Inferior parietal cortex (tissue), 1 donor: Measurements from ENCODE around the gene ZFP69.
"Not testable (repeated sequence)": the region's sequence is repeated elsewhere in the genome, so short reads cannot be mapped to it uniquely, and the experiment has no call there.

Experiments used
- DNase-seq: peaks from one replicate; pipeline ENCODE4 v3.0.0-alpha.2; 2016; ENCODE audit errors: extremely low spot score

Gene ZFP69

GRCh38 chr1:40476924-40477677, at the start of gene ZFP69:
ZFP69 (plus strand) TSS chr1:40477290; CDS start chr1:40479362, 2,072 bp downstream.
- peak; percentile 12 for DNase-seq

- no peak for DNase-seq
Observed at GRCh38 chr1:40431385-40431784, 45.7 kb upstream of the ZFP69 start.

- DNase-seq, result no peak
Observed at GRCh38 chr1:40432644-40433390, 44.3 kb upstream of the ZFP69 start.

- no peak for DNase-seq
Observed at GRCh38 chr1:40435471-40435870, 41.6 kb upstream of the ZFP69 start.

GRCh38 chr1:40435876-40436275, 41.2 kb upstream of the ZFP69 start:
- DNase-seq, result no peak

- peak; percentile 68 for DNase-seq
Observed at GRCh38 chr1:40438391-40439015, 38.6 kb upstream of the ZFP69 start.

GRCh38 chr1:40439247-40439646, 37.8 kb upstream of the ZFP69 start:
- DNase-seq, result no peak

- DNase-seq, result peak; percentile 88
Observed at GRCh38 chr1:40449684-40450494, 27.2 kb upstream of the ZFP69 start, which contains the start of gene ZFP69B. ZFP69B (plus strand) TSS chr1:40450476; CDS start chr1:40450962, 486 bp downstream.

- peak; percentile 38 for DNase-seq
Observed at GRCh38 chr1:40450495-40451237, 26.4 kb upstream of the ZFP69 start.

- no peak for DNase-seq
Observed at GRCh38 chr1:40451238-40451585, 25.9 kb upstream of the ZFP69 start.

- no peak for DNase-seq
Observed at GRCh38 chr1:40454873-40455272, 22.2 kb upstream of the ZFP69 start.

GRCh38 chr1:40462956-40463590, 14.0 kb upstream of the ZFP69 start:
- DNase-seq, result no peak

- DNase-seq, result no peak
Observed at GRCh38 chr1:40469327-40469726, 7.8 kb upstream of the ZFP69 start.

GRCh38 chr1:40475268-40475667, 1.8 kb upstream of the ZFP69 start:
- no peak for DNase-seq

GRCh38 chr1:40477678-40478053, 576 bp downstream of the ZFP69 start:
- peak; percentile 4 for DNase-seq

GRCh38 chr1:40478276-40478675, 1.2 kb downstream of the ZFP69 start:
- no peak for DNase-seq

GRCh38 chr1:40479156-40479555, 2.1 kb downstream of the ZFP69 start:
- no peak for DNase-seq

GRCh38 chr1:40495315-40495903, 18.3 kb downstream of the ZFP69 start:
- no peak for DNase-seq

GRCh38 chr1:40502651-40503050, 25.6 kb downstream of the ZFP69 start:
- not testable (repeated sequence) for DNase-seq

- DNase-seq, result no peak
Observed at GRCh38 chr1:40507973-40508372, 30.9 kb downstream of the ZFP69 start.
